GM19397 (cell line): ENCODE measurements around the gene HMGN2.
"Not testable (repeated sequence)": the region's sequence is repeated elsewhere in the genome, so short reads cannot be mapped to it uniquely, and the experiment has no call there.

Experiments used
- ATAC-seq: cut with Tn5 transposase; IDR thresholded peaks from one replicate; pipeline ENCODE4 v1.9.1; 2021; ENCODE audit warnings: mild to moderate bottlenecking, moderate library complexity; ENCODE audit not compliant: unreplicated experiment

Gene HMGN2

GRCh38 chr1:26476958-26477357 is 4.7 kb downstream of the HMGN2 start:
- no peak for ATAC-seq

GRCh38 chr1:26477446-26478152 is 5.4 kb downstream of the HMGN2 start:
- ATAC-seq, result no peak

- no peak for ATAC-seq
Measured at GRCh38 chr1:26478159-26478558, 5.9 kb downstream of the HMGN2 start.

GRCh38 chr1:26478988-26479387 is 6.7 kb downstream of the HMGN2 start:
- no peak for ATAC-seq

- ATAC-seq, result no peak
Measured at GRCh38 chr1:26482921-26483320, 10.7 kb downstream of the HMGN2 start.

GRCh38 chr1:26483980-26484379 is 11.7 kb downstream of the HMGN2 start:
- no peak for ATAC-seq

GRCh38 chr1:26490155-26490554 is 17.9 kb downstream of the HMGN2 start:
- ATAC-seq, result no peak

GRCh38 chr1:26493267-26493666 is 21.0 kb downstream of the HMGN2 start:
- no peak for ATAC-seq

- ATAC-seq, result no peak
Measured at GRCh38 chr1:26493938-26494337, 21.7 kb downstream of the HMGN2 start.

GRCh38 chr1:26496861-26497260 is 24.6 kb downstream of the HMGN2 start:
- ATAC-seq, result no peak

- no peak for ATAC-seq
Measured at GRCh38 chr1:26498894-26499293, 26.7 kb downstream of the HMGN2 start.

GRCh38 chr1:26500488-26501175 is 28.4 kb downstream of the HMGN2 start:
- peak; percentile 78 for ATAC-seq

GRCh38 chr1:26510711-26511110 is 38.5 kb downstream of the HMGN2 start:
- not testable (repeated sequence) for ATAC-seq

GRCh38 chr1:26515836-26516235 is 43.6 kb downstream of the HMGN2 start:
- ATAC-seq, result not testable (repeated sequence)

- ATAC-seq, result no peak
Measured at GRCh38 chr1:26516987-26517765, 44.9 kb downstream of the HMGN2 start.

- ATAC-seq, result no peak
Measured at GRCh38 chr1:26517766-26518049, 45.5 kb downstream of the HMGN2 start.

- ATAC-seq, result no peak
Measured at GRCh38 chr1:26518355-26518754, 46.1 kb downstream of the HMGN2 start.

- no peak for ATAC-seq
Measured at GRCh38 chr1:26520339-26520738, 48.1 kb downstream of the HMGN2 start.

- ATAC-seq, result no peak
Measured at GRCh38 chr1:26521669-26522030, 49.4 kb downstream of the HMGN2 start.

GRCh38 chr1:26522073-26522472 is 49.8 kb downstream of the HMGN2 start:
- ATAC-seq, result no peak

- no peak for ATAC-seq
Measured at GRCh38 chr1:26524181-26524580, 51.9 kb downstream of the HMGN2 start.
